ENCODE measurements around the gene NCK2. TPM values are rescaled to one million over a fixed set of nuclear protein-coding genes. Genes with fewer than 3 reads are reported as not detected.

NCK2 gene
- total and polyA plus RNA-seq, 10 of the 15 experiments (the other 5 are each of a cell fraction or from before 2014, with no cell fraction given) = 1.2 to 30.9 (median 14.1) TPM

- TF ChIP-seq ZNF207 (IDR thresholded peaks at IDR 0.05; ENCODE audit: borderline replicate concordance) (no peak), RELA (IDR thresholded peaks at IDR 0.05; ENCODE audit: borderline replicate concordance, partially characterized antibody) (no peak), CHD2 (IDR thresholded peaks at IDR 0.05; ENCODE audit: borderline replicate concordance, low read depth, low read length) (no peak), NRF1 (conservative IDR thresholded peaks at IDR 0.05; ENCODE audit: low read depth, low read length) (no peak), SREBF2 (IDR thresholded peaks at IDR 0.05; ENCODE audit: low read length) (no peak), RUNX3 (IDR thresholded peaks at IDR 0.05; ENCODE audit: low read length) (no peak), PML (IDR thresholded peaks at IDR 0.05; ENCODE audit: low read length) (no peak)
- TF ChIP-seq, protein P1, sequence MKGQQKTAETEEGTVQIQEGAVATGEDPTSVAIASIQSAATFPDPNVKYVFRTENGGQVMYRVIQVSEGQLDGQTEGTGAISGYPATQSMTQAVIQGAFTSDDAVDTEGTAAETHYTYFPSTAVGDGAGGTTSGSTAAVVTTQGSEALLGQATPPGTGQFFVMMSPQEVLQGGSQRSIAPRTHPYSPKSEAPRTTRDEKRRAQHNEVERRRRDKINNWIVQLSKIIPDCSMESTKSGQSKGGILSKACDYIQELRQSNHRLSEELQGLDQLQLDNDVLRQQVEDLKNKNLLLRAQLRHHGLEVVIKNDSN (IDR thresholded peaks at IDR 0.05; ENCODE audit: borderline replicate concordance, extremely low read length, insufficient read depth, low read depth, low read length) = no peak
- ChIA-PET SMC1A (ENCODE audit: uncharacterized antibody, unreplicated experiment) (interaction anchor here (0.9 to 1.2 kb wide), 2 partner anchors 7 to 9 kb away, joined by 3 to 6 read pairs; no protein-coding TSS in a partner anchor), CTCF (no interaction called here), RAD21 (ENCODE audit: unreplicated experiment) (no interaction called here), POLR2A (interaction anchor here (0.7 kb wide), 1 partner anchor 27 kb away, joined by 4 read pairs; no protein-coding TSS in a partner anchor)
- intact Hi-C loops (cut with micrococcal nuclease; ENCODE audit: unreplicated experiment) = no loop called here
- H3K79me2 ChIP-seq (ENCODE audit: control insufficient read depth, insufficient read depth, low read length) = no peaks in the 10 kb centered on the region
- peaks cover 4% of the 10 kb centered on the region; the same call in 1 of the 2 replicates for H3K4me1 ChIP-seq (ENCODE audit: control insufficient read depth, insufficient read depth, low read length)
- H3K4me3 ChIP-seq = no peak overlapping the region
- H4K20me1 ChIP-seq (ENCODE audit: control insufficient read depth, insufficient read depth) = no peaks in the 10 kb centered on the region
- no peaks in the 10 kb centered on the region; the same call in 2 of the 3 replicates for H3K9me3 ChIP-seq (replicated peaks; ENCODE audit: control insufficient read depth, insufficient read depth, low read length)
- H3K27me3 ChIP-seq (replicated peaks in 1 of 2; ENCODE audit: control insufficient read depth in 2 of 2, insufficient read depth in 2 of 2, low read length in 1 of 2) = no peaks in the 10 kb centered on the region
- WGBS (ENCODE audit: insufficient coverage, insufficient replicate concordance, low lambda C conversion rate, missing lambda C conversion rate) = 85% methylated on average over 4 of the region's 4 CpGs
- FAIRE-seq (no peak), ATAC-seq (no peak), DNase-seq (ENCODE audit: low read depth, low spot score) (no peak)
- in situ Hi-C loops (cut with MboI) = no loop called here
- no peak overlapping the region for H3K27ac ChIP-seq (ENCODE audit: control insufficient read depth, insufficient read depth)
- no peak overlapping the region for H2AFZ ChIP-seq (ENCODE audit: control insufficient read depth, low read depth, low read length)
- H3K36me3 ChIP-seq (ENCODE audit: control insufficient read depth in 2 of 2, insufficient read depth in 2 of 2, low read length in 1 of 2) = no peaks in the 10 kb centered on the region
- no TSS peak for BruUV-seq (replicated peaks)
- H3K4me2 ChIP-seq (ENCODE audit: control insufficient read depth, insufficient read depth) = no peak overlapping the region
- no peak overlapping the region for H3K9ac ChIP-seq (ENCODE audit: control insufficient read depth, insufficient read depth, low read length)
These were observed 162.5 kb downstream of the NCK2 start for GRCh38 chr2:105907184-105907583.

Measured in GM12878 (cell line).